Placental epithelial cell (primary cell): Measurements from ENCODE around the gene HRC. TPM values are rescaled to one million over a fixed set of nuclear protein-coding genes. Genes with fewer than 3 reads are reported as not detected.

Experiments
- total RNA-seq: library from RNA; depleted of rRNA; stranded (reverse); fragments of >200 nt; gene quantifications from 2 replicates; pipeline ENCODE4 v1.2.3, GENCODE V29; 2012

The HRC gene, protein sequence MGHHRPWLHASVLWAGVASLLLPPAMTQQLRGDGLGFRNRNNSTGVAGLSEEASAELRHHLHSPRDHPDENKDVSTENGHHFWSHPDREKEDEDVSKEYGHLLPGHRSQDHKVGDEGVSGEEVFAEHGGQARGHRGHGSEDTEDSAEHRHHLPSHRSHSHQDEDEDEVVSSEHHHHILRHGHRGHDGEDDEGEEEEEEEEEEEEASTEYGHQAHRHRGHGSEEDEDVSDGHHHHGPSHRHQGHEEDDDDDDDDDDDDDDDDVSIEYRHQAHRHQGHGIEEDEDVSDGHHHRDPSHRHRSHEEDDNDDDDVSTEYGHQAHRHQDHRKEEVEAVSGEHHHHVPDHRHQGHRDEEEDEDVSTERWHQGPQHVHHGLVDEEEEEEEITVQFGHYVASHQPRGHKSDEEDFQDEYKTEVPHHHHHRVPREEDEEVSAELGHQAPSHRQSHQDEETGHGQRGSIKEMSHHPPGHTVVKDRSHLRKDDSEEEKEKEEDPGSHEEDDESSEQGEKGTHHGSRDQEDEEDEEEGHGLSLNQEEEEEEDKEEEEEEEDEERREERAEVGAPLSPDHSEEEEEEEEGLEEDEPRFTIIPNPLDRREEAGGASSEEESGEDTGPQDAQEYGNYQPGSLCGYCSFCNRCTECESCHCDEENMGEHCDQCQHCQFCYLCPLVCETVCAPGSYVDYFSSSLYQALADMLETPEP
- 0.11 and 0.39 TPM in 2 replicates for total RNA-seq

DNA sequence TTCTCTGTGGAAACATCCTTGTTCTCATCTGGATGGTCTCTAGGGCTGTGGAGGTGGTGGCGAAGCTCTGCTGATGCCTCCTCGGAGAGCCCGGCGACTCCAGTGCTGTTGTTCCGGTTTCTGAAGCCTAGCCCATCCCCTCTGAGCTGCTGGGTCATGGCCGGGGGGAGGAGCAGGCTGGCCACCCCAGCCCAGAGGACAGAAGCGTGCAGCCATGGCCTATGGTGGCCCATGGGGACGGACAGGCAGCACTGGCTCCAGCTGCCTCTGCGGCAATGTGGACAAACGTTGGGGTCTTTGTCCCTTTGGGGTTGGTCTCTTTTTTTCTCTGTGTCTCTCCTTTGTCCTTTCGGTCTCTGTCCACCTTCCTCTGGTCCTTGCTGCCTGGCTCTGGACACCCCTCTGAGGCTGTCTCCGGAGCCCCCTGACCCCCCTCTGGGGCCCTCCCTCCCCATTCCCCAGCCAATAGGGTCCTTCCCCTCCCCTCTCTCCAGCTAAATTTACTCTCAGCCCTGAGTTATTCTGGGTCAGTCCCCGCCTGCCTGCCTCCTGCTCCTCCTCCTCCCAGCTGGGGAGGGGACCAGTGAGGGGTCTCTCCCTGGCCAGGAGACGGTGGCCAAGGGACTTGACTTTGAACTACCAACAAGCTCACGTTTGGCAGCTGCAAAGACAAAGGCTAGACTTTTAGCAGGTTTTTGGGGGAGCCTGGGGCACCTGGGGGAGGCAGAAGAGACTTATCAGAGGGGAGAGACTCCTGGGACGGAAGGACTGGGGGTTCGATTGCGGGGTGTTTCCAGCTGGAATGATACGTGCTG lies at the start of gene HRC:
HRC (minus strand) TSS at position 392 of the 815 bp plus-strand sequence; CDS start at position 233, 159 bp downstream.

GRCh38 chr19:49157445-49158224 lies 2.4 kb upstream of the HRC start, which contains the start of gene TRPM4:
TSS of gene TRPM4 (plus strand) at chr19:49157792. CDS start at chr19:49157867, 75 bp downstream.

GRCh38 chr19:49119411-49120324 lies 35.5 kb downstream of the HRC start, which contains the start of gene PPFIA3:
TSS of gene PPFIA3 (plus strand) at chr19:49119544. CDS start at chr19:49127874, 8,330 bp downstream.

GRCh38 chr19:49118565-49119410 lies 36.4 kb downstream of the HRC start, which contains the start of gene C19orf73:
TSS of gene C19orf73 (minus strand) at chr19:49119143. CDS start at chr19:49119022, 121 bp downstream.

GRCh38 chr19:49113762-49114629 lies 41.2 kb downstream of the HRC start, which contains the start of gene LIN7B:
TSS of gene LIN7B (plus strand) at chr19:49114370. CDS start at chr19:49114405, 35 bp downstream.

Other genes with a start within 250 kb of the HRC start
- 1.2 TPM in 1 of 2 replicates, not detected in the other for gene DHDH, start 221.7 kb downstream of the HRC start, total RNA-seq
- 41.6 and 99.3 TPM in 2 replicates for gene BAX, start 200.5 kb downstream of the HRC start, total RNA-seq
- 1,769 and 2,040 TPM in 2 replicates for gene FTL, start 190.1 kb downstream of the HRC start, total RNA-seq
- 66.0 and 128 TPM in 2 replicates for gene GYS1, start 162.1 kb downstream of the HRC start, total RNA-seq
- gene RUVBL2, start 161.5 kb downstream of the HRC start, total RNA-seq = 108 and 286 TPM in 2 replicates
- gene LHB, start 138.3 kb downstream of the HRC start, total RNA-seq = not detected in 2 replicates
- gene CGB3, start 131.1 kb downstream of the HRC start, total RNA-seq = not detected in 2 replicates
- gene CGB2, start 123.5 kb downstream of the HRC start, total RNA-seq = not detected in 2 replicates
- gene CGB1, start 118.5 kb downstream of the HRC start, total RNA-seq = not detected in 2 replicates
- gene CGB5, start 111.5 kb downstream of the HRC start, total RNA-seq = 0.39 TPM in 1 of 2 replicates, not detected in the other
- gene CGB8, start 106.3 kb downstream of the HRC start, total RNA-seq = 0.39 and 2.3 TPM in 2 replicates
- 2.2 and 4.7 TPM in 2 replicates for gene CGB7, start 97.6 kb downstream of the HRC start, total RNA-seq
- 6.7 and 20.8 TPM in 2 replicates for gene NTF4, start 90.6 kb downstream of the HRC start, total RNA-seq
- gene KCNA7, start 82.7 kb downstream of the HRC start, total RNA-seq = under 0.01 TPM in 1 of 2 replicates, not detected in the other
- 147 and 205 TPM in 2 replicates for gene SNRNP70, start 69.9 kb downstream of the HRC start, total RNA-seq
- gene LIN7B, start 41.0 kb downstream of the HRC start, total RNA-seq = 5.1 and 13.0 TPM in 2 replicates
- 1.2 and 1.3 TPM in 2 replicates for gene C19orf73, start 36.3 kb downstream of the HRC start, total RNA-seq
- 8.1 and 10.2 TPM in 2 replicates for gene PPFIA3, start 35.9 kb downstream of the HRC start, total RNA-seq
- gene TRPM4, start 2.4 kb upstream of the HRC start, total RNA-seq = 35.0 and 36.5 TPM in 2 replicates
- gene SLC6A16, start 169.8 kb upstream of the HRC start, total RNA-seq = under 0.01 TPM in 1 of 2 replicates, not detected in the other
- not detected in 2 replicates for gene CD37, start 180.0 kb upstream of the HRC start, total RNA-seq
- gene TEAD2, start 207.0 kb upstream of the HRC start, total RNA-seq = 5.1 and 18.8 TPM in 2 replicates
- gene DKKL1, start 208.5 kb upstream of the HRC start, total RNA-seq = 0.39 TPM in 1 of 2 replicates, not detected in the other
- gene KASH5, start 232.9 kb upstream of the HRC start, total RNA-seq = not detected in 2 replicates